Measurements from ENCODE around the gene PNMA8A.
"Not testable (repeated sequence)": the region's sequence is repeated elsewhere in the genome, so short reads cannot be mapped to it uniquely, and the experiment has no call there.

The PNMA8A gene

GRCh38 chr19:46471116-46471733, at the start of gene PNMA8A:
Gene PNMA8A, minus strand, starts transcription at chr19:46471563. Its CDS starts 528 bp downstream, at chr19:46471035.
- peak; percentile 87 for DNase-seq (ENCODE audit: low spot score)

GRCh38 chr19:46520616-46521015, 49.3 kb upstream of the PNMA8A start:
- DNase-seq (ENCODE audit: low spot score), result no peak

- no peak for DNase-seq (ENCODE audit: low spot score)
Observed at GRCh38 chr19:46517471-46517870, 46.1 kb upstream of the PNMA8A start.

- peak; percentile 78 for DNase-seq (ENCODE audit: low spot score)
Observed at GRCh38 chr19:46515879-46516350, 44.6 kb upstream of the PNMA8A start.

GRCh38 chr19:46515290-46515609, 43.9 kb upstream of the PNMA8A start:
- DNase-seq (ENCODE audit: low spot score), result no peak

GRCh38 chr19:46514589-46515289, 43.4 kb upstream of the PNMA8A start:
- DNase-seq (ENCODE audit: low spot score), result no peak

- DNase-seq (ENCODE audit: low spot score), result peak; percentile 92
Observed at GRCh38 chr19:46513461-46514236, 42.3 kb upstream of the PNMA8A start.

GRCh38 chr19:46511237-46511636, 39.9 kb upstream of the PNMA8A start:
- no peak for DNase-seq (ENCODE audit: low spot score)

GRCh38 chr19:46508206-46508605, 36.8 kb upstream of the PNMA8A start:
- no peak for DNase-seq (ENCODE audit: low spot score)

- no peak for DNase-seq (ENCODE audit: low spot score)
Observed at GRCh38 chr19:46503848-46504453, 32.6 kb upstream of the PNMA8A start.

- no peak for DNase-seq (ENCODE audit: low spot score)
Observed at GRCh38 chr19:46502891-46503290, 31.5 kb upstream of the PNMA8A start.

- DNase-seq (ENCODE audit: low spot score), result no peak
Observed at GRCh38 chr19:46499692-46500091, 28.3 kb upstream of the PNMA8A start.

GRCh38 chr19:46497773-46498172, 26.4 kb upstream of the PNMA8A start:
- DNase-seq (ENCODE audit: low spot score), result no peak

- not testable (repeated sequence) for DNase-seq (ENCODE audit: low spot score)
Observed at GRCh38 chr19:46496886-46497285, 25.5 kb upstream of the PNMA8A start.

- no peak for DNase-seq (ENCODE audit: low spot score)
Observed at GRCh38 chr19:46496304-46496703, 24.9 kb upstream of the PNMA8A start.

GRCh38 chr19:46495786-46496099, 24.4 kb upstream of the PNMA8A start, which contains the start of gene PNMA8B:
Gene PNMA8B, minus strand, starts transcription at chr19:46495867. Its CDS starts 402 bp downstream, at chr19:46495465.
- peak; percentile 78 for DNase-seq (ENCODE audit: low spot score)

- DNase-seq (ENCODE audit: low spot score), result no peak
Observed at GRCh38 chr19:46494941-46495785, 23.8 kb upstream of the PNMA8A start.

- no peak for DNase-seq (ENCODE audit: low spot score)
Observed at GRCh38 chr19:46494146-46494940, 23.0 kb upstream of the PNMA8A start.

- DNase-seq (ENCODE audit: low spot score), result peak; percentile 55
Observed at GRCh38 chr19:46493236-46494145, 22.1 kb upstream of the PNMA8A start.

GRCh38 chr19:46492841-46493235, 21.5 kb upstream of the PNMA8A start:
- no peak for DNase-seq (ENCODE audit: low spot score)
